HK-2 (cell line): Measurements from ENCODE around the gene WBP1L.
"Not testable (repeated sequence)": the region's sequence is repeated elsewhere in the genome, so short reads cannot be mapped to it uniquely, and the experiment has no call there.

Experiments
- DNase-seq: peaks from one replicate; pipeline ENCODE4 v3.0.0-alpha.2; 2018; ENCODE audit not compliant: unreplicated experiment

WBP1L gene

DNA sequence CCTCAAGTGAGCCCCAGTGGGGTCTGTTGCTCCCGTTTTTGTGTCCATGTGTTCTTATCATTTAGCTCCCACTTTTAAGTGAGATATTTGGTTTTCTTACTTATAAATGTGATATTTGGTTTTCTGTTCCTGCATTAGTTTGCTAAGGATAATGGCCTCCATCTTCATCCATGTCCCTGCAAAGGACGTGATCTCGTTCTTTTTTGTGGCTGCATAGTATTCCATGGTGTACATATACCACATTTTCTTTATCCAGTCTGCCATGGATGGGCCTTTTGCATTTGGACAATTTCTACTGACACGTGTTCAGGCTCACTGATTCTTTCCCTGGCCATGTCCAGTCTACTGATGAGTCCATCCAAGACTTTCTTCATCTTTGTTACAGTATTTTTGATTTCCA lies 19.8 kb upstream of the WBP1L start:
- no peak for DNase-seq

DNA sequence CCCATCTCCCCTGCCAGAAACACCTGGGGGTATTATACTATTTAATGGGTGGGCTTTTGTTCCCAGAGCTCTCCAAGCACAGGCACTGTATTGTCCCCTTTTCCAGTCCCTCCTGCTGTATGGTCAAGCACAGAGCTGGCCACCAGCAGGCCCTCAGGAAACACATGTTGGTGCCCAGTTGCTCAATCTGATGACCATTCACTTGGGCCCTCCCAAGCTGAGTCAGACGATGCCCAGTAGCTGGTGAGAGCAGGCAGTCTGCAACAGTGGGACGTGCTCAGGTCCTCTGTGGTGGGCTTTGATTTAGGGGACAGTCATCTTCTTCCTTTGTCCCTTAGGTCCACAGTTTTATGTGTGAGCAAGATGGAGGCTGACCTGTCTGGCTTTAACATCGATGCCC lies 17.5 kb upstream of the WBP1L start:
- DNase-seq: no peak

DNA sequence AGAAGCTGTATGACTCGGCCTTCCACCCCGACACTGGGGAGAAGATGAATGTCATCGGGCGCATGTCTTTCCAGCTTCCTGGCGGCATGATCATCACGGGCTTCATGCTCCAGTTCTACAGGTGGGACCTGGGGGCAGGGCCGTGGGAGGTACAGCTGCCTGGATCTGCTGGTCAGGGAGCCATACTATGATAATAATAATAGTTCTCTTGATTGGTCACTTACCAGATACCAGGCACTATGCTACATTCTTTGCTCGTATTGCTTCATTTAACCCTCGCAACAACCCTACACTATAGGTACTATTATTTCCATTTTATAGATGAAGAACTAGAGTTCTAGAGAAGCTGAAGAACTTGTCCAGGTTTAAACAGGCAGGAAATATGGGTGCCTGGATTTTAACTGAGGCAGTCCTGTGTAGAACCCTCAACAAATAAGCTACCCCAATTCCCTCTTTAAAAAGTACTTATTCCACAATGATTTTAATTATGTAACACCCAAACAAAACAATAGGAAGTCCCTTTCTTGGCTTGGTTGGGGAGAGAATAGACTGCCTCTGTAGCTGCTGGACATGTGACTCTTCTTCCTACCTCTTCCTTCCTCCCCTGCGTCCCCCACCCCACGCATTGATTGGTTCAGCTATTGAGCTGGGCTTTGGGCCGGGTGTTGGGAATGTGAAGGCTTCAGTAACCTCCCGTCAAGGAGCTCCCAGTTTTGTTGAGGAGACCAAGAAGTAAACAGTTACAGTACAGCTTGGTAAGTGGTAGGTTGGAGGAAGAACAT lies 16.5 kb upstream of the WBP1L start:
- DNase-seq: no peak

DNA sequence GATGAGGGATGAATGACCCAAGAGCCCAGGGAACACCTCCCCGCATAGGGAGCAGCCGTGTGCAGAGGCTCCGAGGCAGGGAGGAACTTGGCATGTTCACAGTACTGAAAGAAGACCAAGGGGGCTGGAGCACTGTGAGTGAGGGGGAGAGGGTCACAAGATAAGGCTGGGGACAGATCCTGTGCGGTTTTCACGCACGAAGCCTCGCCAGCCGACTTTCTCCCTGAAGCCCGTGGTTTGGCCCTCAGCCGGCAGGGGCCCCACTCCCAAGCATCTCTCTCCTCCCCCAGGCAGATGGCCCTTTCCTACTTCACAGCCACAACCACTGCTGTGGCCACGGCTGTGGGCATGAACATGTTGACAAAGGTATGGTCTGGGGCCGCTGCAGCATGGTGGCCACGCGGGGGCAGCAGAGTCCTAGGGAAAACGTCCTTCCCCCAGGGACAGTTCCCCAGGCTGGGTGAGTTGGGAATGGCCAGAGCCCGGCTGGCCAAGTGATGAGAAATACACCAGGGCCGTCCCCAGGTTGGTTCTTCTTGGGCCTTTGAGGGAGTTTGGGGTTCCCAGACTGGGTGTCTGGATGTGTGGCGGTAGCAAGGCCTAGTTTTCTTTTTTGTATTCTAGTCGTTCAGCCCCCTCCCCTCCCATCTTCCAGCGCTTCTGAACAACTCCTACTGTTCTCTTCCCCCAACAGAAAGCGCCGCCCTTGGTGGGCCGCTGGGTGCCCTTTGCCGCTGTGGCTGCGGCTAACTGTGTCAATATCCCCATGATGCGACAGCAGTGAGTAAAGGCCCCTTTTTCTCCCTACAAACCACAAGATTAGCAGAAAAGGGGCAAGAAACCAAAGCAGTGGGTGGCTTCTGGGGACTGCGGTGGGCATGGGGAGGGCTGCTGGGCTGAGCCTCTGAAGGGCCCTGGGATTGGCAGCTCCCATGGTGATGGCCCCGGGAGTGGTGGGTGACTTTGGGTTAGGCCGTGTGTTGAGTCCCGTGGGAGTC lies 14.4 kb upstream of the WBP1L start:
- DNase-seq: peak; percentile 91

DNA sequence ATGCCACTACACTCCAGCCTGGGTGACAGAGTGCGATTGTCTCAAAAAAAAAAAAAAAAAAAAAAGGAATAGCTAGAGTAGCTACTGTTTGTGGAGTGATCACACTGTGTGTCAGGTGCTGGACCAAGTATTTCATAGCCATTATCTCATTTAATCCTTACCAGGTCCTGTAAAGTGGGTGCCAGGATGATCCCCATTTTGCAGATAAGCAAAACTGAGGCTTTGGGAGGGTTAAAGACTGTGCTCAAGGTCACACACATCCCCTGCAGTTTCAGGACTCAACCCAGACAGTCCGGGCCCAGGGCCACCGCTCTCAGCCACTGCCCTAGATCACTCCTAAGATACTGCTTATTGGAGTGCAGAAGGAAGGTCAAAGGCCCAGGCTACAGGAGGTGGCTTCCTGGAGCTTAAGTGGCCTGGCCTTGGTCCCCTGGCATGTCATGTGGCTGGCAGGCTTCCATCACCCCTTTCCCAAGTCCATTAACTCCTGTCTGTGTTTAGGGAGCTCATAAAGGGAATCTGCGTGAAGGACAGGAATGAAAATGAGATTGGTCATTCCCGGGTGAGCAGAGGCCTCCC lies 12.4 kb upstream of the WBP1L start:
- no peak for DNase-seq

DNA sequence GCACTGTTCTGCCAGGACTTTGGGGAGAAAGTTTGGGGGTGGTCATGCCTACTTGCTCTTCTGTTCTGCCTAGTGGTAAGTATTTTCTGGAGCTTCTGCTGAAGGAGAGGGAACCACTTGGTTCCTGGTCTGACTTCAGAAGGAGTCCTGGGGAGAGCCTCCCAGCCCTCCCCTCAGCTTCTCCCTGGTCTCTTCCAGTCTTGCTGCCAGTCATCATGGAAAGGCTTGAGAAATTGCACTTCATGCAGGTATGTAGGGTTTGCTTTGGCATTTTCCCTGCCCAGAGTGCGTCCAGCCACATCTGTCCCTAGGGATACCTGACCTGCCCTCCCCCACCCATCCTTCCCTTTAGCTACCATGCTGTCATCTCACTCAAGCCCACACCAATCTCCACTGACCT lies 11.1 kb upstream of the WBP1L start:
- DNase-seq: no peak

DNA sequence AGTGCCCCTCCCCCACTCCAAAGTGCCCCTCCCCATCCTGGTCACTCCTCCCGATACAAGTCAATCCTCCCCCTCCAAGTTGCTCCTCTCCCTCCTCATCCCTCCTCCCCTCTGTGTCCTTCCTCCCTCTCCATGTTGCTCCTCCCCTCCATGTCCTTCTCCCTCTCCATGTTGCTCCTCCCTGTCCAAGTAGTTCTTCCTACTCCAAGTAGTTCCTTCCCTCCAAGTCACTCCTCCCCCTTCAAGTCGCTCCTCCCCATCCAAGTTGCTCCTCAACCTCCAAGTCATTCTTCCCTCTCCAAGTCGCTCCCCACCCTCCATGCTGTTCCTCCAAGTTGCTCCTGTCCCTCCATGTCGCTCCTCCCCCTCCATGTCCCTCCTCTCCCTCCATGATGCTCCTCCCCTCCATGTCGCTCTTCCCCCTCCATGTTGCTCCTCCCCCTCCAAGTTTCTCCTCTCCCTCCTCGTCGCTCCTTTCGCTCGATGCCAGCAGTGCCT lies 8.6 kb upstream of the WBP1L start:
- no peak for DNase-seq

DNA sequence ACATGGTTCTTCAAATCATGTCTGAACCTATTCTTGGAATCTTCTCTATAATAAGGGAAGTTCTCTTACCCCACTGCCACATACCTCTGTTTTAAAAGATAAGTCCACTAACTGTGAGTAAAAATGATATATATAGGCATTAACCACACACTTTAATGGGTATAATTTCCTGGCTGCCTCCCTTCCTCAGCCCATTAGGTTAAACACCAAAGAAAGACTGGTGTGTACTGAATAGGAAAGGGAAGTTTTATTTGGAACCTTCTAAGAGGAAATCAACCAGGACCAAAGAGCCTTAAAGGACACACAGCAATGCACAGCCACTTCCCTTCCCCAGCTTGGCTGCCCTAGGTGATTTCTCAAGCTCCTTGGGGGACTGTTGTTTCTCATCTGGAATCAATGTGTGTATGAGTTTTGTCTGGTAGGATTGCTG lies 5.0 kb upstream of the WBP1L start:
- DNase-seq: no peak

DNA sequence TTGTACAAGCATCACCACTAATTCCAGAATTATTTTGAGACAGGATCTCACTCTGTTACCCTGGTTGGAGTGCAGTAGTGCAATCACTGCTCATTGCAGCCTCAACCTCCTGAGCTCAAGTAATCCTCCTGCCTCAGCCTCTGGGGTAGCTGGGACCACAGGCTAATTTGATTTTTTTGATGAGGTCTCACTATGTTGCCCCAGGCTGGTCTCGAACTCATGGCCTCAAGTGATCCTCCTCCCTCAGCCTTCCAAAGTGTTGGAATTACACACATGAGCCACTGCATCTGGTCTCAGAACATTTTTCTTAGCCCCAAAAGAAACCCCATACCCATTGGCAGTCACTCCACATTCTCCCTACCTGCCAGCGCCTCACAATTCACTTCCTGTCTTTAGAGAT lies 3.5 kb upstream of the WBP1L start:
- no peak for DNase-seq

DNA sequence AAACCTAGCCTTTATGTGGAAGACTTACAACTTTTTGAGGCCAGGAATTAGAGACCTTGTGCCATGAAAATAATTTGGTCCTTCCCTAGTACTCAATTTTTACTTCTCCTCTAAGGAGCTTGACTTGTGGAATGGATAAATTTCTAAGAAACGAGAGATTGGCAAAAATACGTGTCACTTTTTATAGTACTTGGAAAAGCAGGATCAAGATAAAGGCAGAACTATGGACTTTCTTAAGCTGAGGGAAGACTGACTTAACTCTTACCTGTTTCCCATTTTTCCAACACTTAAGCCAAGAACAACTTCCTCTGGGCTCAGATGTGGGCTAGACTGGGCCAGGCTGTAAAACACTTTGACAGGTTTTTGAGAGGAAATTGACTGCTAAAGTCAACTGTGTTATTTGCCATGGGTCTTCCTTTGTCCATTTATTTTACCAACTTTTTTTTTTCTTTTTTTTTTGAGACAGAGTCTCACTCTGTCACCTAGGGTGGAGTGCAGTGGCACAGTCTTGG lies 2.0 kb upstream of the WBP1L start:
- no peak for DNase-seq

DNA sequence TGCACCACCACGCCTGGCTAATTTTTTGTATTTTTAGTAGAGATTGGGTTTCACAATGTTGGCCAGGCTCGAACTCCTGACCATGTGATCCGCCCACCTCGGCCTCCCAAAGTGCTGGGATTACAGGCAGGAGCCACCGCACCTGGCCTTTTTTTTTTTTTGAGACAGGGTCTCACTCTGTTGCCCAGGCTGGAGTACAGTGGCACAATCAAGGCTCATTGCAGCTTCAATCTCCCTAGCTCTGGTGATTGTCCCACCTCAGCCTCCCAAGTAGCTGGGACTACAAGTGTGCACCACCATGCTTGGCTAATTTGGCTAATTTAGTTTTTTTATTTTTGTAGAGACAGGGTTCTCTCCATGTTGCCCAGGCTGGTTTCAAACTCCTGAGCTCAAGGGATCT lies 1.4 kb upstream of the WBP1L start:
- DNase-seq: not testable (repeated sequence)

DNA sequence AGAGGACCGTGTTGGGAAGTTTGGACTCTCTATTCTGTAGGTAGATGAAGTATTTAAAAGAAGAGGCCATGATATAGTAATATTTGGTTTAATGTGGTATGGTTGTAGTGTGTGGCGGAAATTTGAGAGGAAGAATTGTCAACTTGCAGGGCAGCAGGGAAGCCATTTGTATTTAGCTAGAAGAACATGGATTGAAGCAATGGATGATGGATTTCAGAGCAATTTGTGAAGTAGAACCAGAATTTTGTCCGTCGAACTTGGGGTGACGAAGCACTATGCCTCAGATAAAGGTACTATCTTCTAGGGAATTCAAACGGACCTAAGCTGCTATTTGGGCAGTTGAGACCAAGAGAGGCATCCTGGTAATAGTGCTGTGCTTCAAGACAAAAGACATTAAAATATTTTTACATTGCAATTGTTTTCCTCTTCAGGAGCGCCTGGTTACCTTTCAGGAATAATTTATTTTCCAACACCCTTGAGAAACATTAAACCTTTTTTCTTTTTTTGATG lies 615 bp upstream of the WBP1L start:
- no peak for DNase-seq

DNA sequence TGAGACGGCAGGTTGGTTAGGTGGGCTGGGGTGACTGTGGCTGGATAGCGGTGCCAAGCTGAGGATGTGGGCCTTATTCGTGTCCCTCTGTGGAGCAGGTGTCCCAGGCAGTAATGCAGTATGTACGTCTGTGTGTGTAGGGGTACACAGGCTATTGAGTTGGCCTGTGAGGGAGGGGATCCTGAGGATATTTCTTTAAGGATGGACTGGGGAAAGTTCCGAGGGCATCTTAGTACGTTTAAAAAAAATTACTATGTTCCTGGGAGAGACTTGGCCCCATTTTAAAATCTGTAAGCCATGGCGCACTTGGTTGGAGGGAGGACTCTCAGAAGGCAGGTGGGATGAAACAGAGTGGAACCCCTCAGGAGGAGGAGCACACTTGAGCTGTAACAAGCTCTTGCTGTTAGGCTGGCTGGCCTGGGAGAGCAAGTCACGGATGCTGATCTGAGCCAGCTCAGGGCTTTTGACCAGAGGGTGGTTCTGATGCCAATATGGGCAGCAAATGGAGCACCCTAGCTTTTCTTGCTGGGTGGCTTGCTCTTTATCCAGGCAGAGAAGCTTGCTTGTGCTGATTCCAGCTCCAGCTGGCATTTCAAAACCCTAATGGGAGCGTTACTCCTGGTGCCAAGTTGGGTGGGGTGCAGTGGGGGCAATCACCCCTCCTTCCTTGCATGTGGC lies 765 bp downstream of the WBP1L start:
- peak; percentile 20 for DNase-seq

DNA sequence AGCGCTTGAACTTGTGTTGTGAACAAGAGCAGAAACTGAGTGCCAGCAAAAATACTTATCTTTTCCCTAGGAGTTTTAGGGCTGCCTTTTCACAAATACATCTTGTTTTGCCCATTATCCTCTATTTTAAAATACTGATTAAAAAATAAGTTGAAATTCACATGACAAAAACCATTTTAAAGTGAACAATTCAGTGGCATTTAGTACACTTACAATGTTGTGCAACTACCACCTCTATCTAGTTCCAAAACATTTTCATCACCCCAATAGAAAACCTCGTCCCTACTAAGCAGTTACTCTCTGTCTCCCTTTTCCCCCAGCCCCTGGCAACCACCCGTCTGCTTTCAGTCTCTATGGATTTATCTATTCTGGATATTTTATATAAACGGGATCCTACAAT lies 1.4 kb downstream of the WBP1L start:
- DNase-seq: no peak

DNA sequence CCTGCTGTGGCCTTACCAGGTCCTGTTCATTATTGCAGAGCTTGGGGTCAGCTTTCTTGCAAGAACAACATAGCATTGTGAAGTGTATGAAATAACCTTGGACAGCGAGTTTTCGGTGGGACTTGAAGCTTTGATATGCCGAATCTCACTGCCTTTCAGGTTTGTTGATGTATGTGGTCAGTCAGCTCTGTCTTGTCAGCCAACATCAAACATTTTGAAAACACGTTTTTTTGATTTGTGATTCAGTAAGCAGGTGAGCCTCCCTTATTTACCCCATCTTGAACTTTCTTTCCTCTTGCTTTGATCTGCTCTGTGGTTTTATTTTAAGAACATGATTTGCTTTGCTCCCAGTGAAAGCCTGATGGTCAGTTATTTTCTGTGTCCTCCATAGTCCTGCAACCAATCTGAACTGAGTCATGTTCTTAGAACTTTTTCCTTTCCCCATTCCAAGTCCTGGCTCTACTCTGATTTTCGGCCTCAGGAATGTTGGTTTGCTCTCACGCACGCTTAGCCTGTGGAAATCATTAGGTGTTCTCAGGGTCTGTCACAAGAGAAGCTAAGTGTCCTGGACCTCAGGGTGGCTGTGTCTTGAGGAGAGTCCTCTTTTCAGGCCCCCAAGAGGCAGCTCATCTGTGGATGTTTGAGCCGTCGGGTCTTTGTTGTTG lies 8.7 kb downstream of the WBP1L start:
- no peak for DNase-seq

DNA sequence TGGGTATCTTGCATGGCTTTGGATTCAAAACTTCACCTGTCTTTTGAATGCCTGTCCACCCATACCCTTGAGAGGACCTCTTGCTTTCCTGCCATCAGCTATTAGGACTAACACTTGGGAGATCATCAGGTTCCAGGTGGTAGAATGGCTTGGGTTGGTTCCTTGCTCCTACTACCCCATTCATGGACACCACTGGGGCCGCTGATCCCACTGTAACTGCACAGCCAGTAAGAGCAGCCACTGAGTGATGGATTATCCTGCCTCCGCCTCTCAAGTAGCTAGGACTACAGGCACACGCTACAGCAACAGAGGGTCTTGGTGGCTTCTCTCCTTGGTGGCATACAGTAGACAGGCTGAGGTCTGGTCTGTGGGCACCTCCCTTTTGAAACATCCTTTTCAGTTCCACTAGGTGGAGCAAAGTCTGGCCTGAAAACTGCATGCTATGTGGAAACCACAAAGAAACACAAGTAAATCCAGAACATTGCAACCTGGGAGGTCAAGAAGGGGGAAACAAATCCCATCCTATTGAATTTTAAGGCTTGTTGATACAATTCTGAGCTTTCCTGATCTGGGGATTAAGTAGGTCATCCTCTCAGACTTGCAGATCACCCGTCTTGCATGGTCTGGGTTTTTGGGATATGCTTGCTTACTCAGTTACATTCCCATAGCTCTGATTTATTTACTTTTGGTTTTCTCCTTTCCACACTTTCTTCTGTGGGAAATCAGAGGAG lies 9.4 kb downstream of the WBP1L start:
- no peak for DNase-seq

DNA sequence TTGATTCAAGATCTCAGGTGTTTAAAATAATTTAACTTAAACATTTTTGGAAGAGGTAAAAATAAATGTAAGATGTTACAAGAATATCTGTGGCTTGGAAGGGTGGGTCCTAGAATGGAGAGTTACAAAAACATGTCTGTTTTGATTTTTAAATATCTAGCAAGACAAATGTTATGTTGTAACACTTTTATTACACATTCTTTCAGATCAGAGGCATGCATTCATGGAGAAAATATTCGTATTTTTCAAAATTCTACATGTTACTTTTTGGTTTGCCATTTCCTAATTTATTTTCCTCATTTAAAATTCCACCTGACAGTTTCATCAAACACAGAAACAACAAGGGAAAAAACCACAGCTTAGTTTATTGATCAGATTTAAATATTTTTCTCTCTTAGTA lies 10.0 kb downstream of the WBP1L start:
- no peak for DNase-seq

DNA sequence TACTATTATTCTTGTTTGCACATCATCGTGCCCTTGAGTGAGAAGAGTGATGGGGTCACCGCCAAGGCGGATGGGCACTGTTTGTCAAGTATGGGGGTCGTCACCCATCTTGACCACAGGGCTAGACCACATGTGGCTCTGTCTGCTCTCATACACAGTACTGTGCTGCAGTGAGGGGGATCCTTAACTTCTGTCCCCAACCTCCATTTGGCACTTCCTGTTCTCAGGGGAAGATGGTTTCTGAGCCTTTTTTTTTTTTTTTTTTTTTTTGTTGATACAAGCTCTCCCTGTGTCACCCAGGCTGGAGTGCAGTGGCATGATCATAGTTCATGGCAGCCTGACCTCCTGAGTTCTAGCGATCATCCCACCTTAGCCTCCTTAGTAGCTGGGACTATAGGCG lies 13.6 kb downstream of the WBP1L start:
- no peak for DNase-seq

DNA sequence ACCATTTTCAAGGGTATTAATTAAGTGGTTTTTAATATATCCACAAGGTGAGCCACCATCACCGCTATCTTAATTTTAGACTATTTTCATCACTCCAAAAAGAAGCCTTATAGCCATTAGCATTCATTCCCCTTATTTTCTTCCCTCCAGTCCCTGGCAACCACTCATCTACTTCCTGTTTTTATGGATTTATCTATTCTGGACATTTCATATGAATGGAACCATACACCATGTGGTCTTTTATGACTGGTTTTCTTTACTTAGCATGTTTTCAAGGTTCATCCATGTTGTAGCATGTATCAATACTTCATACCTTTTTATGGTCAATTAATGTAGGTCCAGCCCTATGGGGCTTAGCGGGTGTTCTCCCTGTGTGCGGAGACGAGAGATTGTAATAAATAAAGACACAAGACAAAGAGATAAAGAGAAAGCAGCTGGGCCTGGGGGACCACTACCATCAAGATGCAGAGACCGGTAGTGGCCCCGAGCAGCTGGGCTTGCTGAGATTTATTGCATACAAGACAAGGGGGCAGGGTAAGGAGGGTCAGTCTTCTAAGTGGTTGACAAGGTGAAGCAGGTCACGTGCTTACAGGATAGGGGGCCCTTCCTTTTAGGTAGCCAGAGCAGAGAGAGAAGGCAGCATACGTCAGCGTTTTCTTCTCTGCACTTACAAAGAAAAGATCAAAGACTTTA lies 14.6 kb downstream of the WBP1L start:
- DNase-seq: peak; percentile 34

DNA sequence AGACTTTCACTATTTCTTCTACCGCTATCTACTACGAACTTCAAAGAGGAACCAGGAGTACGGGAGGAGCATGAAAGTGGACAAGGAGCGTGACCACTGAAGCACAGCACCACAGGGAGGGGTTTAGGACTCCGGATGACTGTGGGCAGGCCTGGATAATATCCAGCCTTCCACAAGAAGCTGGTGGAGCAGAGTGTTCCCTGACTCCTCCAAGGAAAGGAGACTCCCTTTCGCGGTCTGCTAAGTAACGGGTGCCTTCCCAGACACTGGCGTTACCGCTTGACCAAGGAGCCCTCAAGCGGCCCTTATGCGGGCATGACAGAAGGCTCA lies 15.2 kb downstream of the WBP1L start:
- DNase-seq: peak; percentile 20
